HG03521 (cell line): ENCODE data around the gene TEF.
A peak's percentile ranks its signal among the peaks of the same experiment; 100 is the strongest.
"Not testable (repeated sequence)": the region's sequence is repeated elsewhere in the genome, so short reads cannot be mapped to it uniquely, and the experiment has no call there.

Experiments
- ATAC-seq: cut with Tn5 transposase; IDR thresholded peaks from one replicate; pipeline ENCODE4 v1.9.1; 2021; ENCODE audit warnings: mild to moderate bottlenecking, moderate library complexity; ENCODE audit not compliant: unreplicated experiment

TEF gene

DNA sequence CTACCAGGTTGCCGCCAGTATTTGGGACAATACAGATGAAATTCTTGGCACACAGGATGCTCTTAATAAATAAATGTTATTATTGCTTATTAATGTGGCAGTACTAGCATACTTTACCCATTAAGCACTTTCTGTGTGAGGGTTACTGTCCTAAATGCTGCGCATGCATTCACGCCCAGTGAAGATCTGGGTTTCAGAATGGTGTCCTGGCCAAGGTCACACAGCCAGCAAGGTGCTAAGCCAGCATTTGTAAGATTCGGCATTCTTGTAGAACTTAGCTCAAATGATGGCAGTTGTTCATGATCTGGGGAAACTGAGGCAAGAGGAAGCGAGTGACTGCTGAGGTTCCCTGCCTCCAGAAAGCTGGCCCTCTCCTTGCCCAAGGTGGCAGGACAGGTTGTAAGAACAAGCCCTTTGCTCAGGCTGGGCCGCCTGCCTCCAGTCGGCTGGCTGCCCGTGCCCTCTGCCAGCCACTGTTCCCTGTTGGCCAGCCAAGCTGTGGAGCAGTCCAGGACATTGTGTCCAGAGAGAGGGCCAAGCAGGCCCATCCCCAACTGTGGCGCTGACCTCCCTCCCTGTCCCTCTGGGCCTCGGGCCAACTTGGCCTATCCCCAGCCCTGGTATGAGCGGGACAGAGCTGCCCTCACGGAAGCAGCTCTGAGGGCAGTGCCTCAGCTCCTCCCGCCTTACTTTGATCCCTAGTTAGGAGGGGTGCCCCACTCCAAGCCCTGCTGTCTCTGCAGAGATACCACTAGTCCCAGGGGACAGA lies 36.1 kb downstream of the TEF start:
- ATAC-seq: no peak

DNA sequence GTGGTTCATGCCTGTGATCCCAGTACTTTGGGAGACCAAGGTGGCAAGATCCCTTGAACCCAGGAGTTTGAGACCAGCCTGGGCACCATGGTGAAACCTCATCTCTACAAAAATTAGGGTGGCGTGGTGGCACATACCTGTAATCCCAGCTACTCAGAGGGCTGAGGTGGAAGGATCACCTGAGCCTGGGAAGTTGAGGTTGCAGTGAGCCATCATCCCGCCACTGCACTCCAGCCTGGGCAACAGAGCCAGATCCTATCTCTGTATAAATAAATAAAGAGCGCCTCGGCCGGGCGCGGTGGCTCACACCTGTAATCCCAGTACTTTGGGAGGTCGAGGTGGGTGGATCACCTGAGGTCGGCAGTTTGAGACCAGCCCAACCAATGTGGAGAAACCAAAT lies 37.0 kb downstream of the TEF start:
- no peak for ATAC-seq

DNA sequence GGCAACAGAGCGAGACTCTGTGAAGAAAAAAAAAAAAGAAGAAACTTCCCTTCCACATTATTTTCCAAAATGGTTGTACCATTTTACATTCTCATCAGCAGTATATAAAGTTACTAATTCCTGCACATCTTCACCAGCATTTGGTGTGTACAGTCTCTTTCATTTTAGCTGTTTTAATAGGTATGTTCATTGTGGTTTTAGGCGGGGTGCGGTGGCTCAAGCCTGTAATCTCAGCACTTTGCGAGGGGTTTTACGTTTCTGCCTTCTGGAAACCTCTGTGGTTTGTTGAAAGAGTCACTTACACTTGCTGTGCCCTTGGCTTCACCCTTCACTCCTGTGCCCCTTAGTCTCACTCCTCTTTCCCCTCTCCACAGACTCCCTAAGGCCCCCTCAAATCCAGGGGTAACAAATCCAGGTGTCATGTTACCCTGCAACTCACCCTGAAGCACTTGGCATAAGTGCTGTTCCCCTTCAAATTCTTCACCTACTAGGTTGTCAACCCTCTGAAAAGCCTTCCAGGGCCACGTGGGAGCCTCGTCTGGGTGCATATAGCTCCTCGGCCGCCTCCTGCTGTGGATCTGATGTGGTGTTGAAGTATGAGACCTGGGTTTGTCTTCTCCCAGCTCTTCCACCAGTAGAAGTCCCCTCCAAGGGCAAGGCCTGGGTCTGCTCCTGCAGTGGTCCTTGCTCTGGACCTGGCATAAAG lies 44.1 kb downstream of the TEF start:
- ATAC-seq: no peak

DNA sequence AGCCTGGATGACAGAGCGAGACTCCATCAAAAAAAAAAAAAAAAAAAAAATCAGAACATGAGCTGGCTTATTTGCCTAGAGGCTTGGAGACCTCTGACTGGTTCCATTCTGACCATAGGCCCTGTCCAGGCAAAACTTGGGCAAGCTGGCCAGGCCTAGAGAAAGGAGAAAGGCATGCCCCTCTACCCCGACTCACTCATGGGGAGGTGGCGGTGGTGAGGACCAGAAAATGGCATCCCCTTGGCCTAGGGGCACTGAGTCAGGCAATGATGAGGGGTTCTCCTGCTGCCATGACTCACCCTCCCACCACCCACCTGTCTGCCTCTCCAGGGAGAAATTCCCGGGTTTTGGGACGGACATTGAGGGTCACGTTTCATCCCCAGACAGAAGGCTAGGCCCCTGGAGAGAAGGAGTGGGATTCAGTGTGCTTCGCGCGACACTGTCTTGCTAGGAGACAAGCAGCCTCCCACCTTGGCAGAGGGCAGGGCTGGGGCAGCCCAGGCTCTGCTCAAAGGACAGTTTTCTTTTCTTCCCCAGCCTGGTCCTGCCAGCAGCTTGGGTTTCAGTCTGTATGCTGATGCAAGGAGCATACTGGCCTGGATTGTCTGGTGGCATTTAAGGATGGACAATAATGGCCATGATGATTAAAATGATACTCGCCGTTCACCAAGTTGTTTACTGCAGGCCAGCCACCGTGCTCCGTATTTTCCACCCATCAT lies 47.6 kb downstream of the TEF start:
- ATAC-seq: no peak

DNA sequence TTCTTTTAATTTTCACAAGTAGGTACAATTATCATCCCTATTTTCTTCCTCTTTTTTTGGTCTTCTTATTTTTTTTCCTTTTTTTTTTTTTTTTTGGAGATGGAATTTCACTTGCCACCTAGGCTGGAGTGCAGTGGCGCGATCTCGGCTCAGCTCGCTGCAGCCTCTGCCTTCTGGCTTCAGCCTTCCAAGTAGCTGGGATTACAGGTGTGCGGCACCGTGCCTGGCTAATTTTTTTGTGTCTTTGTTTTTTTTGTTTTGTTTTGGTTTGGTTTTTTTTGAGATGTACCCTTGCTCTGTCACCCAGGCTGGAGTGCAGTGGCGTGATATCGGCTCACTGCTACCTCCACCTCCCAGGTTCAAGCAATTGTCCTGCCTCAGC lies 48.2 kb downstream of the TEF start:
- ATAC-seq: no peak

DNA sequence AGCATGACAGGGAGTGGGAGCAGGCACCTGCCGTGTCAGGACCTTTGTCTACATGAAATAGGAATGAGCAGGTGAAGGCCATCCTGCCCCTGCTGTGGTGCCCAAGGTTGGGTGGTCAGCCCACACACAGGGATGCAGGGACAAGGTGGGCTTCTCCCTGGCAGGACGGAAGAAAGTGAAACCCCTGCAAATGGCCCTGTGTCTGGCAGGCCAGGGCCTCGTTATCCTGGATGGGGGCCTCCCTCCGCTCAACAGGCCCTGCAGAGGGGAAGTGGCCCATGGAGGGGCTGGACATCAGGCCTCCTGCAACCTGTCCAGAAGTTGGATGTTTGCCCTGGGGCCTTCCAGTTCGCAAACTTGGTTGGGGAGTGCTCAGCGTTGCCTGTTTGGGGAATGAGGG lies 49.9 kb downstream of the TEF start:
- ATAC-seq: no peak

DNA sequence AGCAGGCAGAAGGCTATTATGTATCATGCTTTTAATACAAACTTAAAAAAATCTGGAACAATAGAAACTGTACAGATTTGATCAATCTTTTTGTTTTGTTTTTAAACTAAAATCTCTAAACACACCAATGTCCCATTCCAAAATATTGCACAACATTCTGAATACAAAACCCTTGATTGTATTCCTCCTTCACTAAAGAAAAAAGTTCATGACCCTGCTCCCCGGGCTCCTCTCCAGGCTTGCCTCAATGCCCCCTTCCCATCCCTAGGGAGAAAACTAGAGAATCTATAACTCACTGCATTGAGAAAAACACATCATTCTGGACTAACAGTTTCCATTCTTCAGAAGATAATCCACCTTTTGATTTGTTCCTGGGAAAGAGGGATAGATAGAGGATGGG lies 51.7 kb downstream of the TEF start:
- ATAC-seq: not testable (repeated sequence)

DNA sequence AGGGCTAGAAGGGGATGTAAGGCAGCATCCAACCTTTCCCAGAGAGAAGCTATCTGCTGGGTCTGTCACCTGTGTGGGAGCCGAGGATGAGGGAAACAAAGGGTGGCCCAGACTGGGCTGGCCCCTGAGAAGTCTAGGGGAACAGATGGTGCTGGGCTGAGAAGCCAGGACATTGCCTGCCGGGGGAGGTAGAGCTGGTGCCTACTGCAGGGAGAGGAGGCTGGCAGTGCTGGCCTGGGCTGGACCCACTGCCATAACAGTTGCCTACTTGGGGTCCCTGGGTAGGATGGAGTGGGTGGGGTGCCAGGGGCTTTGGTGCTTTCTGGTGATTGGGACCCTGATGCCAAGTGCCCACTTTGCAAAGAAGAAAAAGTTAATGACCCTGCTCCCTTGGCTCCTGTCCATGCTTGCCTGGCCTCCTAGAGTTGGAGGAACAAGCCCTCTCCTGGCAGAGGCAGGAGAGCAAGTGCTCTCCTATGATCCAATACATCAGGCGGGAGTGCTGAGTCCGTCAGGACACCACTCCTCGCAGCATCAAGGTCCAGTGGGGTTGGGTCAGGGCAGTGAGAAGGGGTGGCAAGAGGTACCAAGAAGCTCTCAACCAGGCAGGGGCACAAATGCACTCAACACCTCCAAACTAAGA lies 52.7 kb downstream of the TEF start:
- ATAC-seq: not testable (repeated sequence)

DNA sequence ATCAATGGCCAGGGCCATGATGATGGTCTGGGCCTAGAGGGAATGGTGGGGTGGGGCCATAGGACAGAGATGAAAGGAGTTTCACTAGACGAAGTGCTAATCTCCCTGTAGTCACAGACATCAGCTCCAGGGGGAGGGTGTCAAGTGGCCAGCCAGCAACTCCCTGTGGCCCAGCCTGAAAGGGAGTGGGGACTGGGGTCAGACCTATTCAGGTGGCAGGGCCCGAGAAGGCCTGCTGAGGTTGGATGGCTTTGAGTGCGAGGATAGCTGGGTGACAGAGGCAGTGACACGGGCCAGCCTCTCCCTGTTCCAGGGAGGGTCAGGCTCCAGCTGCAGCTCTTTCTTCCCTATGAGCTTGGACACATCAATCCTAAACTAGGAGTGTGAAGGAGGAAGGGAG lies 53.8 kb downstream of the TEF start:
- no peak for ATAC-seq

DNA sequence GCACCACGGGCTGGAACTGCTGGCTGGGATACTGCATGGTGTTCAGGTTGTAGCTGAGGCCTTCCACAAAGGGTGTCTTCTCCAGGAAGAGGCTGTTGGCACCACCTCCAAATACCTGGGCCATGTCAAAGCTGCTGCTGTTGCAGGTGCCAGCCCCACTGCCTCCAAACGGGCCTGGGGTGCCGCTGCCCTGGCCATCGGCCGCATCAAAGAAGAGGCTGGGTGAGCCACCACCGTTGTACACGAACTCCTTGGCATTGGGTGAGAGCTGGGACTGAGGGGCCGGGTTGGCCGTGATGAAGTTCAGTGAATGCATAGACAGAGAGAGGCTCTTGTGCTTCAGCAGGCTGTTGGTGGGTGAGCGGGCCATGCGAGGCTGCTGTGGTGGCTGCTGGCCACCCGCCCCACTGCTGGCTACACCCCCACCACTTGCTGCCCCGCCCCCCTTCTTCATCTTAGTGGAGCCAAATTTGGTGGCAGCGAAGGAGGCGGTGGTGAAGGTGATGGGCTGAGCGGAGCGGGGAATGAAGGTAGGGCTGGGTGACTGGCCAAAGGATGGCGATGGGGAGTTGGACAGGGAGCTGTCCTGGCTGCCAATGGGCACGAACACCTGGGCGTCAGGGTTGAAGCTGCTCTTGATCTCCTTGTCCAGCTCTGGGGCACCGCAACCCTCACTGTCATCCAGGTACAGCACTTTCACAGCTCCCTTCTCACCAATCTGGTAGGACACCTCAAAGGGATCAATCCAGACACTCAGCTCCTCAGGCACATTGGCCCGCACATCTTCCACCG lies 54.8 kb downstream of the TEF start:
- no peak for ATAC-seq

DNA sequence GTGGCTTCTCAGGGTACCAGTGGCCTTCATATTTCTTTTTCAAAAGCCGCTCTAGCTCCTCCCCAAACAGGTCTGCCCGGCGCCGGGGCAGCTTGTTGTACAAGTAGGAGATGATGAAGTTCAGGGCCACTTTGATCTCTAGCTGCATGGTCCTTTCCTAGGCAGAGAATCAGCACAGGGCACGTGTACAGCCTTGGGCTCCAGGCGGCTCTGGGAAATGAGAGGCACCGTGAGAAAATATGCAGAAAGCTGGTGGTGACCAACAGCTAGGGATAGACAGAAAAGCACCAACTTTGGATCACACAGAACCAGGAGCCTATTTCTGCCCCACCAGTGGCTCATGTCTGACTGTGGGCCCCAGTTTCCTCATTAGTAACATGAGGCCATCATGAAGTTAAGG lies 55.5 kb downstream of the TEF start:
- ATAC-seq: no peak

DNA sequence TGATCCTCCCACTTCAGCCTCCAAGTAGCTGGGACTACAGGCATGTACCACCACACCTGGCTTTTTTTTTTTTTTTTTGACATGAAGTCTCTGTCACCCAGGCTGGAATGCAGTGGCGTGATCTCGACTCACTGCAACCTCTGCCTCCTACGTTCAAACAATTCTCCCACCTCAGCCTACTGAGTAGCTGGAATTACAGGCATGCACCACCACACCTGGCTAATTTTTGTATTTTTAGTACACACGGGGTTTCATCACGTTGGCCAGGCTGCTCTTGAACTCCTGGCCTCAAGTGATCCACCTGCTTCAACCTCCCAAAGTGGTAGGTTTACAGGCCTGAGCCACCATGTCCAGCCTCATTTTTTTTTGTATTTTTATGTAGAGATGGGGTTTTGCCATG lies 58.8 kb downstream of the TEF start:
- ATAC-seq: not testable (repeated sequence)

DNA sequence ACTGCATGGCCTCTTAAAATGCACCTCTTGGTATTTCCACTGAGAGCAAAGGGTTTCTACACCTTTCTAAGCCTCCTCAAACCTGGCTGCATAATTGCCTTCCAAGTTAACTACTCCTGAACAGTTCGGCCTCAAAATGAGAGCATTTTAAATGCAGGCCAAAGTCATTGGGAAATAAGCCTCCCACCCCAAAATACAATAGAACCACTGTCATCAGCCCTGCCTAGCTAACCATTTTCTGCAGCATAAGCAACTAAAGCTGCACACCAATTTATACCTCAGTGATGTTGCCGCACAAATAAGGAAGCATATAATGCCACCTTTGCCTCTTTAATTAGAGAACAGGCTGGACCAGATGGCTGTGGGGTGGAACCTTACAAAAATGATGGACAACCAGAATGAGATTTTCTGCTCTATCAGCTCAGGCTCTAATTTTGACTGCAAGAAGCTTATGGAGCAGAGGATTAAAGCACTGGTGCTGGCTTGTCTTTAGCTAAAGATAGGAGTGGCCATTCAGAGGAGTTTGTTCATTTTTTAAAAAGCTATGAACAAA lies 60.6 kb downstream of the TEF start:
- ATAC-seq: no peak

DNA sequence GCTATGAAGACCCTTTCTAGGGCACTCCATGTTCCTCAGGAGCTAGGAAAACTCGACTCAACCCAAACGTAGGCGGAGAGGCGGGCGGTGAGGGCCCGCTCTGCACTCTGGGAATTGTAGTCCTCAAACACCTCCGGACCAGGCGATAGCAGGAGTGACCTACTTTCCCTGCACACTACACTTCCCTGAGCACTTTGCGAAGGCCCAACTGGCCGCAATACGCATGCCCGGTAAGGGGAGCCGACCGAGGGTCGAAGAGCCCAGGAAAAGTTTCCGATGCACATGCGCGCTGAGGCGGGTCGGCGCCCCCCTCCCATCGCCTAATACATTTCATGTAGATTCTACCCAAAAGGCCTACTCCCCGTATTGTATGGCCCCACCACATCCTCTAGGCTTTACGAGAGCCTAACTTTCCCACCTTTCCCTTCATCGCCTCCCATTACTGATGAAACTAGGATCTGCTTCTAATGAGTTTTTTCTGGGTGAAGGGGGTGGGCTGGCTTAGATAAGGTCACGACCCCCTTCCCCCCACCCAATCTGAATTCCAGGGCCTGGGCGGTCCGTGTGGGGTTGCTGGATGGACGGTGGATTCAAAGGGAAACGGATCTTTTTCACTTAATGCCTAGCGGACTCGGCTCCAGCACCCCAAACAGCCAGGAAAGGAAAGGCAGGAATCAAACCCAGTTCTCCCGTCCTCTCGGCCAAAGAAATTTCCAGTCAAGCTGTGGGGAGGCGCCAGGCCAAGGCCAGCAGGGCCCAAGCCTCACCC lies 62.8 kb downstream of the TEF start:
- ATAC-seq: peak; percentile 34

DNA sequence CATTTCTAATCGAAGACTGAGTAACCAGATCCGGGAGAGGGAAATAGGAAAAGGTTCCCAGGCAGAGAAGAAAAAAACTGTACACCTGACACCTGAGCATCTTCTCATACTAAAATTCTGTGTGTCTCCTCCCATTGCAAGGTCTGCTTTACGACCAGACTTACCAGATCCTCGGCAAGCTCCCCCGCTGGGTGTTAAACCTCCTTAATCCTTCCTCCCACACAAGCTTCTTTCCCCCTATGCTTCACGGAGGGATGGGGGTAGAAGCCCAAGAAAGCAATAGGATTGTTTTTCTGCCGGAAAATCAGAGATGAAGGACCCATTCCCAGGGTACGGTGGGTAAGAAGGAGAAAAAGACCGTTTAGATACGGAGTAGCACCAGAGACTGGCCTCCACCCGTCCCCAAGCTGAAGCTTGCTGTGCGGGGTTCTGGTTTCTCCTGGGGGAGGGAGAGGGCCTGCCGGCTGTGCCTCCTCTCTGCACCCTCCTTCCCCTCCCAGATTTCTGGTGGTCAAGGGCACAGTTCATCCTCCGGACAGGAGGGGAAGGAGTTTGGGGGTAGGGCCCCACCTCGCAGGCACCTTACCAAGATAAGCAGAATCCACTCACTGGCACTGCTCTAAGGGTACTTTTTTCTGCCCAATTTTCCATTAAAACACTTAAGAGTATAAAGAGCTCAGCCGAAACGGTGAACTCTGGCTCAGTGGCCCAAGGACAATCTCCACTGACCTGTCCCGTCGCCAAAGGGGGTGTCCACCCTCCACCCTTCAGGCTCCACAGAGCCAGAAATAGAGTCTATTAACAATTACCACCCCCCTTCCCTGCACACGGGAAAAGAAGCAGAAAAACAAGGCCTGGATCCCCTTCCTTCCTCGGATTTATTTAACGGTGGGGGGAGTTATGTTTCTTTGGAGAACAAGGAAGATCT lies 63.7 kb downstream of the TEF start:
- ATAC-seq: no peak

DNA sequence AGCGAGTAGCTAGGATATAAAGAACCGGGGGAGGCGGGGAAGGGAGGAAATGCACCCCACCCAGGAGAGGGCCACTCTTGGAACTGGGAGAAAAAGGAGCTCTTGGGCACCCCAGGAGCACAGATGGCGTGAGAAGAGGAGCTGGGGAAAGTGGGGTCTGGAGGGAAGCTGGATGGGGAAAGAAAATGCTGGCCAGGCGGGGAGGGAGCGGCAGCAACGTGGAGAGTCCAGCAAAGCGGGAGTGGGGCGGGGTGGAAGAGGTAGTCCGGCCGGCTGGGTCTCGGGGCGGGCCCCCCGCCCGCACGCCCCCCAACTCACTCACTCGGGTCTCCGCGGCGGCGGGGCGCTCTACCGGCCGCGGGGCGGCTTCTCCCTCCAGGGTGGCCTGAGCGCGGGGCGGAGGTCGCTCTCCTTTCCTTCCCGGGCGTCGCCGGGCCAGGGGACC lies 64.3 kb downstream of the TEF start:
- no peak for ATAC-seq

DNA sequence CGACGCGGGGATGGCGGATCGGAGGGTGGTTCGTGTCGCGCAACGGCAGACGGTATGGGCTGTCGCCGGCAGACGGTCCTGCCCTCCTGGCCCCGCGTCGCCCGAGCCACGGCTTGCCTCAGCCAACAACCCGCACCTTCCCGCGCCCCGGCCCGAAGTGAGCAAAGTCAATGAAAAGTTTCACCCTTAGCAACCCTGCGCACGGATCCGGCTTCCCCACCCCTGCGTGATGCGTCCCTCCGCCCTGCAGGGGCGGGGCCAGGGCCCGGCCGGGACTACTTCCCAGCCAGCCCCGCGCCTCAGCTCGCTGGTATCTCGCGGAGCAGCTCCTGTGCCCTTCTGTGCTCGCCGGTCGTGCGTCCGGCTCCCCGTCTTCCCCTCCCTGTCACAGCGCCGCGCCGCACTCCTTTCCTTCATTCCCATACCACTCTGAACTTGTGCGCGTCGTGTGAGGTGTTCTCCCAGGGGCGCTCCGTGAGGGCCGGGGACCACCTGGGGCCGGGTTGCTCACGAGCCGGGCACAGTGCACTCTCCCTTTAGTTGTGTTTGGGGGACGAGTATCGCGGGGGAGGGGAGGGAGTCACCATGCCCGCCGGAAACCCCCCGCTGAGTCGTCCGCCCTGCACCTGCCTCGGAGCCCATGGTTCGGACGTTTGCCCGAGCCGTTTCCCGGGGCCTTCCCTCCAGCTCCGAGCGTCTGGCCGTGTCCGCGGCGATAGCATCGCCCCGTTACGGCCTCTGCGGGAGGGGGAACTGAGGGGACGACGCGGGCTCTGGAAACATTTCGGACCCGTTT lies 65.1 kb downstream of the TEF start, which contains the start of gene TOB2:
Gene TOB2, minus strand, starts transcription at position 163 of the 796 bp plus-strand sequence. CDS start 9,456 bp downstream, outside the sequence.
- ATAC-seq: peak; percentile 41
